ENCODE data around the gene AFDN.

The AFDN gene

GRCh38 chr6:167840526-167841179 lies 13.9 kb downstream of the AFDN start:
- no peak for TF ChIP-seq CTCF (IDR thresholded peaks at IDR 0.05; ENCODE audit: control insufficient read depth, insufficient read depth, low read depth, low read length, missing control alignments)
- H3K4me3 ChIP-seq (ENCODE audit: control insufficient read depth, low read depth, low read length): no peak overlapping the region
- no peak for DNase-seq (ENCODE audit: low read depth)

- no peak overlapping the region for H3K4me3 ChIP-seq (ENCODE audit: control insufficient read depth, low read depth, low read length)
- no peak for DNase-seq (ENCODE audit: low read depth)
- TF ChIP-seq CTCF (IDR thresholded peaks at IDR 0.05; ENCODE audit: control insufficient read depth, insufficient read depth, low read depth, low read length, missing control alignments): no peak
Measured at GRCh38 chr6:167841981-167842380, 15.3 kb downstream of the AFDN start.

- no peak for DNase-seq (ENCODE audit: low read depth)
- H3K4me3 ChIP-seq (ENCODE audit: control insufficient read depth, low read depth, low read length): no peak overlapping the region
- no peak for TF ChIP-seq CTCF (IDR thresholded peaks at IDR 0.05; ENCODE audit: control insufficient read depth, insufficient read depth, low read depth, low read length, missing control alignments)
Measured at GRCh38 chr6:167842457-167842856, 15.7 kb downstream of the AFDN start.

GRCh38 chr6:167843023-167843422 lies 16.3 kb downstream of the AFDN start:
- no peak for DNase-seq (ENCODE audit: low read depth)
- no peak overlapping the region for H3K4me3 ChIP-seq (ENCODE audit: control insufficient read depth, low read depth, low read length)
- no peak for TF ChIP-seq CTCF (IDR thresholded peaks at IDR 0.05; ENCODE audit: control insufficient read depth, insufficient read depth, low read depth, low read length, missing control alignments)

GRCh38 chr6:167845856-167846255 lies 19.1 kb downstream of the AFDN start:
- DNase-seq (ENCODE audit: low read depth): no peak
- no peak for TF ChIP-seq CTCF (IDR thresholded peaks at IDR 0.05; ENCODE audit: control insufficient read depth, insufficient read depth, low read depth, low read length, missing control alignments)
- H3K4me3 ChIP-seq (ENCODE audit: control insufficient read depth, low read depth, low read length): no peak overlapping the region

- no peak overlapping the region for H3K4me3 ChIP-seq (ENCODE audit: control insufficient read depth, low read depth, low read length)
- no peak for TF ChIP-seq CTCF (IDR thresholded peaks at IDR 0.05; ENCODE audit: control insufficient read depth, insufficient read depth, low read depth, low read length, missing control alignments)
- no peak for DNase-seq (ENCODE audit: low read depth)
Measured at GRCh38 chr6:167846997-167847606, 20.4 kb downstream of the AFDN start.

Data from AG09309 (cell line).